GM19397 (cell line): Measurements from ENCODE around the gene SCARB2.

Experiments
- ATAC-seq: cut with Tn5 transposase; IDR thresholded peaks from one replicate; pipeline ENCODE4 v1.9.1; 2021; ENCODE audit warnings: mild to moderate bottlenecking, moderate library complexity; ENCODE audit not compliant: unreplicated experiment

SCARB2 gene

DNA sequence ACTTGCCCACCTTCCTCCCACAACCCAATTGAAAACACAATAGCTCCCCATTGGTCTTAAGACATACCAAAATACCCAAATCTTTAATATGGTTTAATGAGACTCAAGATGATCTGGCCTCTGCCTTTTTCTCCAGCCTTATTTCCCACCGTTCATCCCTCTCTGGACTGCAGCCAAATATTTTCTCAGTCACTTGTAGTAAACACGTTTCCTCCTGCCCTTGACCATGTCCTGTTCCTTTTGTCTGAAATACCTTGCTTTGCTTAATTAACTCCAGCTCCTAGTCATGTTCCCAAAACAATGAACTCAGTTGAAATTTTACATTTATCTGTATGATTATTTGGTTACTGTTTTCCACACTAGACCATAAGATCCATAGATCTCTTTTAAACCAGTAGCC, 57.0 kb downstream of the SCARB2 start:
- ATAC-seq = no peak

- ATAC-seq = no peak
Observed at GRCh38 chr4:76155979-76156378, 57.6 kb downstream of the SCARB2 start.

DNA sequence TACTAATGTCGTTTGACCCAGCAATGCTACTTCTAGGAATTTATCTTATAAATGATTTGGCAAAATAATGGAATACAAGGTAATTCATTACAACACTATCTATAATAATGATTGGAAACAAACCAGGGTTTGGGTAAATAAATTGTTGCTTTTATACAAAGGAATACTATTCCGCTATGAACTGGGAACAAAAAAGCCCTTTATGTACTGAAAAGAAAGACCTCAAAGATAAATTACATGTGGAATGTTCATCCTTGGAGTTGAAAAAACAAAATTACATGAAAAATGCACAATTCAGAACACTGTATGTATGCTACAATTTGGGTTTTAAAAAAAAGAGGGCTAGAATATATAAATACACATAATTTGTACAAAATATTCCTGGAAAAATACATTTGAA, 60.3 kb downstream of the SCARB2 start:
- no peak for ATAC-seq

DNA sequence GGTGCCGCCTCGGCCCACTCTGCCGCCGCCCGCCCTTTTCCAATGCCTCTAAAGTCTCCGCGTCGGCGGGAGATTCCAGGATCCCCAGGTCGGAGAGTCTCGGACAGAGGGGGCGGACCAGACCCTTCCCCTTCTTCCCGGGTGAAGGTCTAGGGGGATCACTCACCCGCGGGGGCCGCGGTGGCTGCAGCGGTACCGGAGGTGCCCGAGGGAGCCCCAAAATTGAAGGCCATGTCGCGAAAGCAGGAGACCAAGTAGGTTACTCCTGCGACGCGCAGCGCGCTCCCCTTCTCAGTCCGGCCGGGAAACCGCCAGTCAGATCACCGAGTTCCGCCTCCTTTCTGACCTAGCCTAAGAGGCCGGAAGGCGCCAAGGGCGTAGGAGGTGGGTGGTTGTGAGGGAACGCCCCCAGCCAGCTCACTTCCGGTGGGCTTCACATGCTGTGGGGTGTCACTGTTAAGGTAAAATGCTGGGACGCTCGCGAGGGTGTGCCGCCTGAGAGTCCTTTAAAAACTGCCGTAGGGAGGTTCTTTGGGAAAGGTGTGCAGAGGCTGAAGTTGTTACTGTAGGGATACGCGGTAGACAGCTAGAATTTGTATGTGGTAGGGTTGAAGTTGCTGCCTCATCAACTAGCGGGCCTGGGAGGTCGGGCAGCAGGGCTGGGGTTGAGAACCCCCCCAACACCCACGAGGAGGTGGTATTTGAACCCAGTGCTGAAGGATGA, 65.3 kb downstream of the SCARB2 start, which contains the start of gene NUP54:
NUP54 (minus strand) TSS at position 256 of the 724 bp plus-strand sequence; CDS start at position 233, 23 bp downstream.
- ATAC-seq = peak; percentile 99

DNA sequence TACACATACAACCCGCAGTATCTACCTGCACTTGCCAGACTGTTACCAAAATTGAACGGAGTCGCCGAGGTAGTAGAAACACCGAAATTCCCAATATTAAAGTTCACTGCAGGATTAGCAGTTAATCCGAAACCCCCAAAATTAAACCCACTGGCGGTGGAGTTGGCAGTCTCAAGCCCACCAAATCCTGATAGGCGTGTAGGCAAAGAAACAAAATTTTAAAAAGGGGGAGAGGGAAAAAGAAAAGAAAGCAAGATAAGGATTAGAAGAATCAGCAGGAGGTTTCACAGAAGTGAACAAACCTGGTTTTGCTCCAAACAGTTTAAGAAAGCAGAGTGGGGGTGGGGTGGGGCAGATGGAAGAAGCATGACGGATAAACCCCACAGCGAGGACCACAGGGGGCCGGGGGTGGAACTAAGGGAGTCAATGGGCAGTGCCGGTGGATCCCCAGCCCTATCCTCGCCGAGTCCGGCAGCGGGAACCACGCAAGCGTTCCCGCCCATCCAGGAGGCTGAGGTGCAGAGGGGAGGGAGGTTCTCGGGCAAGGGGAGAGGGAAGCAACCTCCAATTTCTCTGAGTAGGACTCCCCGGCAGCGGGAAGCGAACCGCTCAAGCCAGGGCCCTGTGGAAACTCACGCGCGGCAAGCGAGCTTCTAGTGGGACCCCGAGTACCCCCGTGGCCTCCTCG, 66.0 kb downstream of the SCARB2 start:
- ATAC-seq = peak; percentile 29

DNA sequence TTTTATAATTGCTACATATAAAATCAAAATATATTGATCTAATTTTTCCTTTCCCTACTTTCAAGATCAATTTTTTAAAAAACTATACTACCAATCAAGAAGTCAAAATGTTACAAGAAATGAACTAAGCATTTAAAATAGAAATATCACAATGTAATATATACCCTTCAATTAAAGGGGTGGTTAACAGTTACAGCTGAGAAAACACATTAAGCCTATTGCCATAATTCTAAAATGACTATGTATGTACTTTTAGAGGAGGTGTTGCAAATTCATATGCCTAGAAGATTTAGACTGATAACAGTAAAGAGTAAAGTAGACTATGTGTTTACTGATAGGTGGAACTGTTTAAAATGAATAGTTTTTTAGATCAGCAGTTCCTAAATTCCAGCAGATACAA, 69.1 kb downstream of the SCARB2 start:
- ATAC-seq = no peak

DNA sequence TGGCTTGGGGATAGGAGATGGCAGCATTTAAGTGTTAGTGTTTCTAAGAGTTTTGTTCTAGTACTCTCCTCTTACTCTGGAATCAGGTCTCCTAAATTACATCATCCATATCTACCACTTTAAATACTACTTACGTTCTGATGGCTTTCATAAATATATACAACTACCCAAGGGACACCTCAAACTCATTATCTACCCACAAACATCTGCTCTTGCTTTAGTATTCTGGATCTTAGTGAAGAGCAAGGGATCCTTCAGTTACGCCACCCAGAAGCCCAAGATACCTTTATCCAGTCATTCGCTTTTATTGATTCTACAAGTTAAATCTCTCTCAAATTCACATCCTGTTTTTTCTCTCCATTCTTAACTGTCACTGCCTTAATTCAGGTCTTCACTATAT, 72.4 kb downstream of the SCARB2 start:
- ATAC-seq = no peak

DNA sequence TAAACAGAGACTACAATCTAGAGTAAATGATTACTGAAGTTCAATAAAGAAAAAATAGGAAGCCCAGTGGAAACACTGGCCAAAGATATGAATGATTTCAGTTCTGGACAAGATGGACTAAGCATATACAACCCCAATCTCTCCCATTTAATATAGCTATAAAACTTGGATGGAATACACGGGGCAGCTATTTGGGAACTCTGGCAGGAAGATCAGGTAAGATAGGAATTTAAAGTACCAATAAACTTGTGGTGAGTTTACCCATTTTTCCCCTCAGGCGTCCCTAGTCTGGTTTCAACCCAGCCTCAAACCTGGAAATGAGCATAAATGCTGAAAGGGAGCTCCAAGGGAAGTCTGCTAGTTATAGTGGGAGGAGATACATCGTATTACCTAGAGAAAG, 85.9 kb downstream of the SCARB2 start:
- no peak for ATAC-seq

- no peak for ATAC-seq
Observed at GRCh38 chr4:76125816-76126215, 87.8 kb downstream of the SCARB2 start.

- ATAC-seq = no peak
Observed at GRCh38 chr4:76120199-76120598, 93.4 kb downstream of the SCARB2 start.

DNA sequence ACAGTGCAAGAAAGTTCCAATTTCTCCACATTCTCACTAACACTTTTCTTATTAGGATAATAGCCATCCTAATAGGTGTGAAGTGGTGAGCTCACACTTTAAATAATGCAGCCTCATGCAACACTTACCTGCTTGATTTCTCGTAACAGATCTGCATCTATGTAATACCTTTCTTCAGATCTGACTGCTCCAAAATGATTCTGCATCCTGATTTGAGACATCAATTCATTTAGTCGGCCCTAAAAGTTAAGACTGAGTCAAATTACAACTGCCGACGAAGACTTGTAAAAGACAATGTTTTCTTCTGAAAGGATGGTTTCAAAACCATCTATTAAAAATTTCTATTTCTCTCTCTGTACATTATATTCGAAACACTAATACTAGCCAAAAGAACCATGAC, 96.1 kb downstream of the SCARB2 start:
- no peak for ATAC-seq

- no peak for ATAC-seq
Observed at GRCh38 chr4:76116821-76117220, 96.8 kb downstream of the SCARB2 start.
